WERI-Rb-1 (cell line): ENCODE measurements around the gene MYCBPAP.
A peak's percentile ranks its signal among the peaks of the same experiment; 100 is the strongest.

Experiments
- DNase-seq: peaks from one replicate; pipeline ENCODE4 v3.0.0-alpha.2; 2020
- H3K27ac ChIP-seq: fragments of 250-450 bp; sonication (Bioruptor Pico); 2 replicates; pipeline ENCODE4 v1.5.1; 2020; ENCODE audit warnings: mild to moderate bottlenecking, moderate library complexity
- H3K27me3 ChIP-seq: fragments of 250-450 bp; sonication (Bioruptor Pico); 2 replicates; pipeline ENCODE4 v1.5.1; 2021; ENCODE audit warnings: mild to moderate bottlenecking, low read depth, moderate library complexity; ENCODE audit not compliant: insufficient read depth, severe bottlenecking
- H3K36me3 ChIP-seq: fragments of 250-450 bp; sonication (Bioruptor Pico); 2 replicates; pipeline ENCODE4 v1.5.1; 2020; ENCODE audit warnings: mild to moderate bottlenecking, moderate library complexity
- H3K4me3 ChIP-seq: 2 replicates; pipeline ENCODE4 v1.5.1; 2011; ENCODE audit warnings: low read depth, mild to moderate bottlenecking, control low read depth, low read length
- H3K9me3 ChIP-seq: fragments of 250-450 bp; sonication (Bioruptor Pico); 2 replicates; pipeline ENCODE4 v1.5.1; 2021; ENCODE audit warnings: mild to moderate bottlenecking, moderate library complexity; ENCODE audit not compliant: severe bottlenecking
- CTCF ChIP-seq: IDR thresholded peaks from 2 replicates; pipeline ENCODE4 v1.5.1; 2011; ENCODE audit warnings: low read depth, mild to moderate bottlenecking, control low read depth, inconsistent platforms, low read length

MYCBPAP gene

GRCh38 chr17:50482516-50482915, 25.7 kb upstream of the MYCBPAP start:
- H3K27ac ChIP-seq, result no peak overlapping the region
- peak; percentile 93 for DNase-seq
- no peak overlapping the region for H3K4me3 ChIP-seq
- TF ChIP-seq CTCF, result peak; percentile 95
- H3K27me3 ChIP-seq, result no peaks in the 10 kb centered on the region
- no peaks in the 10 kb centered on the region for H3K9me3 ChIP-seq
- H3K36me3 ChIP-seq, result peaks cover 5% of the 10 kb centered on the region

GRCh38 chr17:50483266-50483665, 25.0 kb upstream of the MYCBPAP start:
- H3K9me3 ChIP-seq, result no peaks in the 10 kb centered on the region
- no peak for TF ChIP-seq CTCF
- H3K4me3 ChIP-seq, result no peak overlapping the region
- peak overlapping the region; percentile 61 for H3K27ac ChIP-seq
- DNase-seq, result no peak
- peaks cover 5% of the 10 kb centered on the region for H3K36me3 ChIP-seq
- H3K27me3 ChIP-seq, result no peaks in the 10 kb centered on the region

- TF ChIP-seq CTCF, result no peak
- Histone ChIP-seq H3K36me3 (peaks cover 5% of the 10 kb centered on the region), H3K4me3 (no peak overlapping the region), H3K27ac (peak overlapping the region; percentile 61), H3K27me3 (no peaks in the 10 kb centered on the region), H3K9me3 (no peaks in the 10 kb centered on the region)
- DNase-seq, result no peak
Measured at GRCh38 chr17:50484386-50485155, 23.7 kb upstream of the MYCBPAP start.

- TF ChIP-seq CTCF, result no peak
- Histone ChIP-seq H3K27ac (no peak overlapping the region), H3K36me3 (peaks cover 5% of the 10 kb centered on the region), H3K27me3 (no peaks in the 10 kb centered on the region), H3K4me3 (no peak overlapping the region), H3K9me3 (no peaks in the 10 kb centered on the region)
- no peak for DNase-seq
Measured at GRCh38 chr17:50487213-50488096, 20.8 kb upstream of the MYCBPAP start.

GRCh38 chr17:50488880-50489279, 19.4 kb upstream of the MYCBPAP start:
- Histone ChIP-seq H3K36me3 (peaks cover 5% of the 10 kb centered on the region), H3K4me3 (no peak overlapping the region), H3K9me3 (no peaks in the 10 kb centered on the region), H3K27me3 (no peaks in the 10 kb centered on the region), H3K27ac (no peak overlapping the region)
- DNase-seq, result no peak
- TF ChIP-seq CTCF, result no peak
